GM12878 (cell line): ENCODE measurements around the gene INPP4B. TPM values are rescaled to one million over a fixed set of nuclear protein-coding genes. Genes with fewer than 3 reads are reported as not detected.

Experiments used
- ATF3 ChIP-seq: IDR thresholded peaks from 2 replicates; pipeline ENCODE4 v1.6.1; 2011; ENCODE audit warnings: low read depth, mild to moderate bottlenecking, low read length, moderate library complexity, borderline replicate concordance; ENCODE audit errors: extremely low read depth
- ATF7 ChIP-seq: fragments of 450-650 bp; IDR thresholded peaks from 2 replicates; pipeline ENCODE4 v1.6.1; 2016; ENCODE audit warnings: low read depth, mild to moderate bottlenecking
- BHLHE40 ChIP-seq, 2 experiments: fragments of 450-650 bp in 1 of 2; IDR thresholded peaks; 2 replicates each; pipeline ENCODE4 v1.6.1; 2011 to 2017; ENCODE audit warnings: low read depth in 2 of 2, borderline replicate concordance in 1 of 2, improper control_type of control experiment in 1 of 2, low read length in 1 of 2, mild to moderate bottlenecking in 1 of 2
- ELK1 ChIP-seq: IDR thresholded peaks from 2 replicates; pipeline ENCODE4 v1.6.1; 2012; ENCODE audit warnings: low read depth, low read length, improper control_type of control experiment
- IKZF2 ChIP-seq, 2 experiments: fragments of 450-650 bp; IDR thresholded peaks; 2 replicates each; pipeline ENCODE4 v1.6.1; 2017; ENCODE audit warnings: mild to moderate bottlenecking in 2 of 2, moderate library complexity in 2 of 2
- IRF4 ChIP-seq: IDR thresholded peaks from 2 replicates; pipeline ENCODE4 v1.6.1; 2011; ENCODE audit warnings: low read depth, low read length
- IRF5 ChIP-seq: fragments of 450-650 bp; IDR thresholded peaks from 2 replicates; pipeline ENCODE4 v1.6.1; 2017; ENCODE audit warnings: borderline replicate concordance
- MEF2A ChIP-seq: IDR thresholded peaks from 2 replicates; pipeline ENCODE4 v1.6.1; 2011; ENCODE audit warnings: low read depth, mild to moderate bottlenecking, low read length, moderate library complexity; ENCODE audit not compliant: insufficient read depth
- NFXL1 ChIP-seq: fragments of 450-650 bp; IDR thresholded peaks from 2 replicates; pipeline ENCODE4 v1.6.1; 2017; ENCODE audit warnings: antibody characterized with exemption, mild to moderate bottlenecking, borderline replicate concordance
- NFYB ChIP-seq: IDR thresholded peaks from 2 replicates; pipeline ENCODE4 v1.6.1; 2011; ENCODE audit warnings: low read depth, mild to moderate bottlenecking, low read length, improper control_type of control experiment, moderate library complexity; ENCODE audit not compliant: insufficient read depth
- NR2C1 ChIP-seq: fragments of 450-650 bp; IDR thresholded peaks from 2 replicates; pipeline ENCODE4 v1.6.1; 2017; ENCODE audit warnings: antibody characterized with exemption, mild to moderate bottlenecking, moderate library complexity
- PAX8 ChIP-seq: fragments of 450-650 bp; IDR thresholded peaks from 2 replicates; pipeline ENCODE4 v1.6.1; 2017; ENCODE audit warnings: mild to moderate bottlenecking, moderate library complexity
- POLR2AphosphoS5 ChIP-seq: IDR thresholded peaks from 2 replicates; pipeline ENCODE4 v1.6.1; 2011; ENCODE audit warnings: mild to moderate bottlenecking, low read length, inconsistent platforms
- RELB ChIP-seq: fragments of 450-650 bp; IDR thresholded peaks from 2 replicates; pipeline ENCODE4 v1.6.1; 2017; ENCODE audit warnings: low read depth, mild to moderate bottlenecking, moderate library complexity
- RFX5 ChIP-seq: IDR thresholded peaks from 2 replicates; pipeline ENCODE4 v1.6.1; 2011; ENCODE audit warnings: low read depth, low read length, improper control_type of control experiment
- SMARCA5 ChIP-seq: fragments of 450-650 bp; IDR thresholded peaks from 2 replicates; pipeline ENCODE4 v1.6.1; 2017; ENCODE audit warnings: mild to moderate bottlenecking
- SPI1 ChIP-seq: IDR thresholded peaks from 2 replicates; pipeline ENCODE4 v1.6.1; 2011; ENCODE audit warnings: low read depth, mild to moderate bottlenecking, low read length, moderate library complexity, borderline replicate concordance; ENCODE audit not compliant: insufficient read depth
- STAT3 ChIP-seq: IDR thresholded peaks from 2 replicates; pipeline ENCODE4 v1.6.1; 2011; ENCODE audit warnings: low read depth, low read length, improper control_type of control experiment
- ZBED1 ChIP-seq: IDR thresholded peaks from 2 replicates; pipeline ENCODE4 v1.6.1; 2016; ENCODE audit warnings: borderline replicate concordance
- ZBTB40 ChIP-seq: fragments of 450-650 bp; IDR thresholded peaks from 2 replicates; pipeline ENCODE4 v1.6.1; 2016; ENCODE audit warnings: mild to moderate bottlenecking, moderate library complexity, borderline replicate concordance
- ZNF217 ChIP-seq: fragments of 450-650 bp; IDR thresholded peaks from 2 replicates; pipeline ENCODE4 v1.6.1; 2017; ENCODE audit warnings: antibody characterized with exemption, mild to moderate bottlenecking
- polyA plus RNA-seq, 11 experiments: library from polyadenylated mRNA; depleted of rRNA in 4 of 11; unstranded in 6 of 11; stranded (reverse) in 5 of 11; fragments of >200 nt; fragmentation: Nextera tagmentation in 4 of 11; fragmentation: Illumina TruSeq in 1 of 11; extraction: Ambion mirVana in 4 of 11; extraction: Trizol in 1 of 11; gene quantifications; 1 replicate in 1 of 11; 2 replicates in 10 of 11; pipeline versions ENCODE4 v1.2.1 to v1.2.3, GENCODE V29; 2011 to 2016; ENCODE audit warnings: inconsistent platforms in 2 of 11, missing spikeins in 2 of 11, low read depth in 1 of 11
- total RNA-seq, 4 experiments: library from RNA; depleted of rRNA in 3 of 4; stranded (reverse); fragments of >200 nt in 3 of 4; fragmentation: Illumina TruSeq in 1 of 4; extraction: Trizol in 1 of 4; gene quantifications; 2 replicates each; pipeline versions ENCODE4 v1.2.1 to v1.2.3, GENCODE V29; 2013 to 2021

The INPP4B gene
- total and polyA plus RNA-seq, 10 of the 15 experiments (the other 5 are each of a cell fraction or from before 2014, with no cell fraction given), result 0.53 to 11.2 (median 0.95) TPM

- peak; percentile 30; the same call in 1 of the 2 replicates for TF ChIP-seq PAX8
- no peak for TF ChIP-seq SPI1
- TF ChIP-seq IKZF2 (IDR thresholded peaks at IDR 0.05), result 0 out of 4 replicates have a peak, but pooled peaks have one; percentile 22 to 32
- TF ChIP-seq MEF2A, result no peak
- 0 out of 2 replicates have a peak, but pooled peaks have one; percentile 23 for TF ChIP-seq SMARCA5
- no peak for TF ChIP-seq POLR2AphosphoS5
- no peak for TF ChIP-seq IRF5
- TF ChIP-seq RFX5, result no peak
- TF ChIP-seq ZNF217, result no peak
- peak; percentile 63; the same call in 1 of the 2 replicates for TF ChIP-seq ATF7
- TF ChIP-seq IRF4, result no peak
- no peak for TF ChIP-seq ELK1
- TF ChIP-seq ZBTB40, result peak; percentile 64; the same call in 1 of the 2 replicates
- TF ChIP-seq NFYB, result no peak
- TF ChIP-seq ZBED1, result no peak
- 0 out of 2 replicates have a peak, but pooled peaks have one; percentile 27 for TF ChIP-seq RELB
- no peak for TF ChIP-seq STAT3
- TF ChIP-seq ATF3, result no peak
- 0 out of 4 replicates have a peak, but pooled peaks of 1 of the 2 experiments have one; percentile 8 for TF ChIP-seq BHLHE40 (IDR thresholded peaks at IDR 0.05; ENCODE audit: borderline replicate concordance in 1 of 2, low read depth in 2 of 2, low read length in 1 of 2)
- no peak for TF ChIP-seq NFXL1
- TF ChIP-seq NR2C1, result no peak
These were observed 271.8 kb downstream of the INPP4B start (continued) for GRCh38 chr4:142574306-142574705.
